Fibroblast of peridontal ligament (primary cell): Measurements from ENCODE around the gene DCAF4L1.

Experiments used
- DNase-seq: peaks from one replicate; pipeline ENCODE4 v3.0.0-alpha.2; 2010; ENCODE audit errors: extremely low read depth

DCAF4L1 gene

DNA sequence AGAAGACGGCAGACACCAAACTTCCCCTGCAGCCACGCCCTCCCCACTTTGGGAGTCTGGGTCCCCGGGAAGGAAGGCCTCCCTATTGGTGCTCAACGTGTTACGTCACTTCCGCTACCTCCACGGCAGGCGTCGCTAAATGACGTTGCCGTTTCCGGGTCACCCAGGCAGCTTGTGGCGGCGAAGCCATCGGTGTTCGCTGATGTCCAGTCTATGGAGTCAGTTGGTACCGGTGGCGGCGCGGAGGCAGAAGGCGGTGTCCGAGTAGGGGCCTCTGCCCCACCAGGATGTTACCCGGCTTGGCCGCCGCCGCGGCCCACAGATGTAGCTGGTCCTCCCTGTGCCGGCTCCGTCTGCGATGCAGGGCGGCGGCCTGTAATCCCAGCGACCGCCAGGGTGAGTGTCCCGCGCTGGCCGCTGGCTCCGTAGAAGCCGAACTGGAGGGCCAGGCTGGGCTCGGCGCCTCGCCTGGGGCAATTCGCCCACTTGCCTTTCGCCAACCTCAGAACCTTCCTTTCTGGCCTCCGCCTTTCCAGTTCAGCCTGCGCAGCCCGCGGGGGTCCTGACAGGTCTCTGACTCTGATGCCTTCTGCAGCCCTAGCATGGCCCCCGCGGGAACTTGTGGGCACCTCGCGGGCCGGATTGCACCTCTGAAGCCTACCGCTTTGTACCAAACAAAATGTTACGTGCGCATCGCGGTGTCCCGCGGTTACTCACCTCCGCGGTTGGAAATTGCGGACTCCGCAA is 9.0 kb downstream of the DCAF4L1 start, which contains the start of gene SLC30A9:
Gene SLC30A9, plus strand, starts transcription at position 166 of the 747 bp plus-strand sequence. Its CDS starts 122 bp downstream, at position 288.
- peak; percentile 93 for DNase-seq

GRCh38 chr4:41991916-41992767 is 10.6 kb downstream of the DCAF4L1 start:
- DNase-seq = no peak

DNA sequence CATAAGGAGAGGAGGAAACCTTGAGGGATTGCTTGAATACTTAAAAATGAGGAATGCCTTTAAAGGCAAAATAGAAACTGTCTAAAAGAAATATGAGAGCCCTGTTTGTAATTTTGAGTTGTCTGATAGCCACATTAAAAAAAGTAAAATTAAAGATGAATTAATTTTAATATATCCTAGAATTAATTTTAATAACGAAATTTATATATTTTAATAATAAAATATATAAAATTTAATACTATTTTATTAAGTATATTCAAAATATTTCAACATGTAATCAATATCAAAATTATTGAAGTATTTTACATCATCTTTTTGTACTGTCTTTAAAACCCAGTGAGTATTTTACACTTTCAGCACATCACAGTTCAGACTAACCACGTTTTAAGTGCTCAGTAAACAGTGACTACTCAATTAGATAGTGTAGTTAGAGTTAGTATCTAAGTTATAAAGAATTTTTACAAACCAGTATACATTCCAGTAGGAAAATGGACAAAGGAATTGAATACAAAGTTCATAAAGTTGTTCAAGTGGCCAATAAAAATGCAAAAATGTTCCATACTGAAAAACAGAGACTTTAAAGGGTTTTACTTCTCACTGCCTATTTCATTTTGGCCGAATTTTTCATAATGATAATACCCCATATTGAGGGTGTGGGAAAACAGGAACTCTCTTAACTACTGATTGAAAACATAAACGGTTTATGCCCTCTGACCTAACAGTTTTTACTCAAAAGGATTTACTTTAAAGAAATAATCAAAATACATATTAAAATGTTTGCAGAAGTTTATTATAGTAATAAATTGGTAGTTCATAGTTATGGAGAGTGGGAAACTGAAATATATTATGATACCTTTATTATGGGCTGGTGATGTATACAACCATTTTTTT is 11.7 kb downstream of the DCAF4L1 start:
- DNase-seq = no peak

GRCh38 chr4:41994461-41994985 is 13.0 kb downstream of the DCAF4L1 start:
- no peak for DNase-seq

- no peak for DNase-seq
Observed at GRCh38 chr4:41998019-41998418, 16.5 kb downstream of the DCAF4L1 start.

- DNase-seq = no peak
Observed at GRCh38 chr4:41999321-41999720, 17.8 kb downstream of the DCAF4L1 start.

DNA sequence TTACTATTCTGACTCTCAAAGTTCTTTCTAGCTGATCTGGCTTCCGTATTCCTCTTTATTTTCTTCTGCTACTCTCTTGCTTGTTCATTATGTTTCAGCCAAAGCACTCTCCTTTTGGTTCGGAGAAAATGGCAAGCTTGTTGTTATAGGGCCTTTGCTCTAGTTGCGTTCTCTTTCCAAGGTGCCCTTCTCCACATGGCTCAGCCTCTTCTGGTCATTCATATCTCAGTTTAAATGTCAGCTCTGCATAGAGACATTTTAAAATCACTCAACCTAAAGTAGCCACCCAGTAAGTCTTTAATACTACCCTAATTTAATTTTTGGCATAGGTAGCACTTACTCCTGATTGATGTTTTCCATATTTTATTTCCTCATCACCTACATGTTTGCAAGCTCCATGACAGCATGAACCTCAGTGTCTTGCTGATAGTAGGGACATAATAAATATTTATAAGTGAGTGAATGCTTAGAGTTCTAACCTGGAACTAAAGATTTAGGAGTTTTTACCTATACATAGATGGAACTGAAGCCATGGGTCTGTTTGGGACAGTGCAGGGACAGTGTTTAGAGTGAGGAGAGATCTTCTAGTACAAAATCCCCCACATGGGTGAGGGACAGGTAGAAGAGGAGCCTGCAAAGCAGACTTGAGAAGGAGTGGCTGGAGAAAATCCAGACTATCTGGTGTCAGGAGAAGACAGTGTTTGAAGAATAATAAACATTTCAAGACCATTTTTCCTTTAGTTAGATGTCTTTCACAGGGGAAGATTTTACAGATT is 26.6 kb downstream of the DCAF4L1 start:
- DNase-seq = no peak

GRCh38 chr4:42015438-42015837 is 33.9 kb downstream of the DCAF4L1 start:
- no peak for DNase-seq

GRCh38 chr4:42018451-42018850 is 36.9 kb downstream of the DCAF4L1 start:
- peak; percentile 30 for DNase-seq
